Transverse colon (tissue), 4 donors: Measurements from ENCODE around the gene CLK4.

Experiments
- EP300 ChIP-seq: sonication (generic); formaldehyde crosslinking; IDR thresholded peaks from one replicate; pipeline ENCODE4 v1.6.1; 2017; ENCODE audit warnings: antibody characterized with exemption, low read depth
- POLR2A ChIP-seq: fragments of 450-650 bp; IDR thresholded peaks from one replicate; pipeline ENCODE4 v1.6.1; 2016; ENCODE audit warnings: antibody characterized with exemption, mild to moderate bottlenecking, moderate library complexity
- POLR2AphosphoS5 ChIP-seq, 3 donors: sonication (generic); formaldehyde crosslinking; IDR thresholded peaks; one replicate each; pipeline ENCODE4 v1.6.1; 2016; ENCODE audit warnings: antibody characterized with exemption in 3 of 3
- TF ChIP-seq, protein P1 (sequence below), 5 experiments: fragments of 200-600 bp in 3 of 5; fragments of 450-650 bp in 2 of 5; sonication (generic) in 3 of 5; IDR thresholded peaks; 1 replicate in 2 of 5; 2 replicates in 3 of 5; pipeline ENCODE4 v1.5.1; 2016 to 2017; ENCODE audit warnings: antibody characterized with exemption in 5 of 5, inconsistent platforms in 3 of 5, mild to moderate bottlenecking in 2 of 5, moderate library complexity in 1 of 5

DNA sequence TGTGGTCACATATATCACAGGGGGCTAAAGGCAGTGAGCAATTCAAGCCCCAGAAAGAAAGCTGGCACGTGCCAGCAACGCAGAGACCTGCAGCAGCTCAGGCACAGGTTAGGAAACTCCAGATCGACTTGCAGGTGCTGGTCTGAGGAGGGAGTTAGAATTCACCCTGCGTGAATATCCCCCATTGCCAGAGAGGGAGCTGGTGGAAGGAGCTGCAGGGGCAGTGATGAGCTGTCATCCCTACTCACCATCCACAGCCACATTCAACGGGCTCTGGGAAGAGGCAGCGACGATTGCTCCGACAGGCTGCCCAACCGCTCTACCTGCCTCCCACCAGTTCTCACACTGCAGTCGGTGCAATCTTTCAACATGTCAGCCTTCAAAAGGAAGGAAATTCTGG, 40.8 kb upstream of the CLK4 start:
- no peak for TF ChIP-seq POLR2AphosphoS5 (IDR thresholded peaks at IDR 0.05)
- TF ChIP-seq, protein P1, sequence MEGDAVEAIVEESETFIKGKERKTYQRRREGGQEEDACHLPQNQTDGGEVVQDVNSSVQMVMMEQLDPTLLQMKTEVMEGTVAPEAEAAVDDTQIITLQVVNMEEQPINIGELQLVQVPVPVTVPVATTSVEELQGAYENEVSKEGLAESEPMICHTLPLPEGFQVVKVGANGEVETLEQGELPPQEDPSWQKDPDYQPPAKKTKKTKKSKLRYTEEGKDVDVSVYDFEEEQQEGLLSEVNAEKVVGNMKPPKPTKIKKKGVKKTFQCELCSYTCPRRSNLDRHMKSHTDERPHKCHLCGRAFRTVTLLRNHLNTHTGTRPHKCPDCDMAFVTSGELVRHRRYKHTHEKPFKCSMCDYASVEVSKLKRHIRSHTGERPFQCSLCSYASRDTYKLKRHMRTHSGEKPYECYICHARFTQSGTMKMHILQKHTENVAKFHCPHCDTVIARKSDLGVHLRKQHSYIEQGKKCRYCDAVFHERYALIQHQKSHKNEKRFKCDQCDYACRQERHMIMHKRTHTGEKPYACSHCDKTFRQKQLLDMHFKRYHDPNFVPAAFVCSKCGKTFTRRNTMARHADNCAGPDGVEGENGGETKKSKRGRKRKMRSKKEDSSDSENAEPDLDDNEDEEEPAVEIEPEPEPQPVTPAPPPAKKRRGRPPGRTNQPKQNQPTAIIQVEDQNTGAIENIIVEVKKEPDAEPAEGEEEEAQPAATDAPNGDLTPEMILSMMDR (IDR thresholded peaks at IDR 0.05) = no peak
- TF ChIP-seq POLR2A = no peak
- no peak for TF ChIP-seq EP300
